HL-60 (cell line): ENCODE data around the gene RAB31.

ENCODE experiments used
- POLR2AphosphoS5 ChIP-seq: IDR thresholded peaks from 2 replicates; pipeline ENCODE4 v1.6.1; 2012; ENCODE audit warnings: low read depth
- TF ChIP-seq, protein P1 (sequence below): IDR thresholded peaks from one replicate; pipeline ENCODE4 v1.5.1; 2011; ENCODE audit warnings: low read length, control low read depth, inconsistent platforms; ENCODE audit not compliant: insufficient read depth
- TF ChIP-seq, protein P2 (sequence below): IDR thresholded peaks from 2 replicates; pipeline ENCODE4 v1.6.1; 2012; ENCODE audit warnings: low read depth; ENCODE audit not compliant: insufficient replicate concordance

DNA sequence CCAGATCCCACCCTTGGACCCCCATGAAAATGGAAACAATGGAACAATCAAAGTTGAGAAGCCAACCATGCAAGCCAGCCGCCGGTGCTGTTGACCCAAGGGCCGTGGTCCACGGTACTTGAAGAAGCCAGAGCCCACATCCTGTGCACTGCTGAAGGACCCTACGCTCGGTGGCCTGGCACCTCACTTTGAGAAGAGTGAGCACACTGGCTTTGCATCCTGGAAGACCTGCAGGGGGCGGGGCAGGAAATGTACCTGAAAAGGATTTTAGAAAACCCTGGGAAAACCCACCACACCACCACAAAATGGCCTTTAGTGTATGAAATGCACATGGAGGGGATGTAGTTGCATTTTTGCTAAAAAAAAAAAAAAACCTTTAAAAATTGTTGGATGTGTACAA lies 151.1 kb downstream of the RAB31 start:
- TF ChIP-seq, protein P1, sequence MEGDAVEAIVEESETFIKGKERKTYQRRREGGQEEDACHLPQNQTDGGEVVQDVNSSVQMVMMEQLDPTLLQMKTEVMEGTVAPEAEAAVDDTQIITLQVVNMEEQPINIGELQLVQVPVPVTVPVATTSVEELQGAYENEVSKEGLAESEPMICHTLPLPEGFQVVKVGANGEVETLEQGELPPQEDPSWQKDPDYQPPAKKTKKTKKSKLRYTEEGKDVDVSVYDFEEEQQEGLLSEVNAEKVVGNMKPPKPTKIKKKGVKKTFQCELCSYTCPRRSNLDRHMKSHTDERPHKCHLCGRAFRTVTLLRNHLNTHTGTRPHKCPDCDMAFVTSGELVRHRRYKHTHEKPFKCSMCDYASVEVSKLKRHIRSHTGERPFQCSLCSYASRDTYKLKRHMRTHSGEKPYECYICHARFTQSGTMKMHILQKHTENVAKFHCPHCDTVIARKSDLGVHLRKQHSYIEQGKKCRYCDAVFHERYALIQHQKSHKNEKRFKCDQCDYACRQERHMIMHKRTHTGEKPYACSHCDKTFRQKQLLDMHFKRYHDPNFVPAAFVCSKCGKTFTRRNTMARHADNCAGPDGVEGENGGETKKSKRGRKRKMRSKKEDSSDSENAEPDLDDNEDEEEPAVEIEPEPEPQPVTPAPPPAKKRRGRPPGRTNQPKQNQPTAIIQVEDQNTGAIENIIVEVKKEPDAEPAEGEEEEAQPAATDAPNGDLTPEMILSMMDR, result no peak
- no peak for TF ChIP-seq POLR2AphosphoS5
- TF ChIP-seq, protein P2, sequence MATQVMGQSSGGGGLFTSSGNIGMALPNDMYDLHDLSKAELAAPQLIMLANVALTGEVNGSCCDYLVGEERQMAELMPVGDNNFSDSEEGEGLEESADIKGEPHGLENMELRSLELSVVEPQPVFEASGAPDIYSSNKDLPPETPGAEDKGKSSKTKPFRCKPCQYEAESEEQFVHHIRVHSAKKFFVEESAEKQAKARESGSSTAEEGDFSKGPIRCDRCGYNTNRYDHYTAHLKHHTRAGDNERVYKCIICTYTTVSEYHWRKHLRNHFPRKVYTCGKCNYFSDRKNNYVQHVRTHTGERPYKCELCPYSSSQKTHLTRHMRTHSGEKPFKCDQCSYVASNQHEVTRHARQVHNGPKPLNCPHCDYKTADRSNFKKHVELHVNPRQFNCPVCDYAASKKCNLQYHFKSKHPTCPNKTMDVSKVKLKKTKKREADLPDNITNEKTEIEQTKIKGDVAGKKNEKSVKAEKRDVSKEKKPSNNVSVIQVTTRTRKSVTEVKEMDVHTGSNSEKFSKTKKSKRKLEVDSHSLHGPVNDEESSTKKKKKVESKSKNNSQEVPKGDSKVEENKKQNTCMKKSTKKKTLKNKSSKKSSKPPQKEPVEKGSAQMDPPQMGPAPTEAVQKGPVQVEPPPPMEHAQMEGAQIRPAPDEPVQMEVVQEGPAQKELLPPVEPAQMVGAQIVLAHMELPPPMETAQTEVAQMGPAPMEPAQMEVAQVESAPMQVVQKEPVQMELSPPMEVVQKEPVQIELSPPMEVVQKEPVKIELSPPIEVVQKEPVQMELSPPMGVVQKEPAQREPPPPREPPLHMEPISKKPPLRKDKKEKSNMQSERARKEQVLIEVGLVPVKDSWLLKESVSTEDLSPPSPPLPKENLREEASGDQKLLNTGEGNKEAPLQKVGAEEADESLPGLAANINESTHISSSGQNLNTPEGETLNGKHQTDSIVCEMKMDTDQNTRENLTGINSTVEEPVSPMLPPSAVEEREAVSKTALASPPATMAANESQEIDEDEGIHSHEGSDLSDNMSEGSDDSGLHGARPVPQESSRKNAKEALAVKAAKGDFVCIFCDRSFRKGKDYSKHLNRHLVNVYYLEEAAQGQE, result no peak
